B cell (primary cell): Measurements from ENCODE around the gene RASGEF1B. TPM values are rescaled to one million over a fixed set of nuclear protein-coding genes. Genes with fewer than 3 reads are reported as not detected.

Experiments
- ATAC-seq: fragments of 200-7000 bp; cut with Tn5 transposase; one replicate; pipeline ENCODE4 v1.10.0; 2021; ENCODE audit warnings: low read depth, mild to moderate bottlenecking, moderate number of reproducible peaks, moderate library complexity
- CTCF ChIA-PET: fragments of 350-600 bp; sonication (Branson Sonifier 250); formaldehyde crosslinking; loops from one replicate; lab custom pipeline; 2021; ENCODE audit warnings: antibody characterized with exemption, inconsistent platforms; lab: Charles Lee
- POLR2A ChIA-PET: fragments of 350-600 bp; sonication (Branson Sonifier 250); formaldehyde crosslinking; loops from one replicate; lab custom pipeline; 2021; ENCODE audit warnings: antibody characterized with exemption; lab: Charles Lee
- DNase-seq: peaks from one replicate; pipeline ENCODE4 v3.0.0; 2013
- H2AFZ ChIP-seq: 2 replicates; pipeline ENCODE4 v1.6.1; 2012; ENCODE audit warnings: mild to moderate bottlenecking, low read depth, low read length; ENCODE audit not compliant: insufficient read depth, poor library complexity, severe bottlenecking
- H3K27ac ChIP-seq, 2 donors: 1 replicate in 1 of 2; 2 replicates in 1 of 2; pipeline ENCODE4 v1.5.1; 2012 to 2013; ENCODE audit warnings: low read length in 2 of 2, mild to moderate bottlenecking in 2 of 2, moderate library complexity in 1 of 2
- H3K27me3 ChIP-seq, 4 experiments: fragments of 200-600 bp in 1 of 4; sonication (generic) in 1 of 4; replicated peaks in 1 of 4; 1 replicate in 2 of 4; 2 replicates in 2 of 4; pipeline versions ENCODE4 v1.6.1 to v1.7.0; 2013 to 2016; ENCODE audit warnings: low read length in 3 of 4, mild to moderate bottlenecking in 2 of 4, mixed read lengths in 1 of 4, moderate library complexity in 1 of 4; ENCODE audit not compliant: insufficient read depth in 4 of 4, control insufficient read depth in 3 of 4; ENCODE audit errors: control extremely low read depth in 1 of 4
- H3K36me3 ChIP-seq, 2 experiments: replicated peaks in 1 of 2; 1 replicate in 1 of 2; 2 replicates in 1 of 2; pipeline versions ENCODE4 v1.6.1 to v1.7.1; 2013; ENCODE audit warnings: low read length in 1 of 2; ENCODE audit not compliant: insufficient read depth in 2 of 2, control insufficient read depth in 1 of 2; ENCODE audit errors: control extremely low read depth in 1 of 2, extremely low read depth in 1 of 2
- H3K4me1 ChIP-seq, 2 donors: fragments of 200-600 bp in 1 of 2; sonication (generic) in 1 of 2; 1 replicate in 1 of 2; 2 replicates in 1 of 2; pipeline versions ENCODE4 v1.5.1 to v1.6.1; 2013 to 2017; ENCODE audit warnings: low read length in 2 of 2; ENCODE audit not compliant: control insufficient read depth in 2 of 2, insufficient read depth in 2 of 2
- H3K4me2 ChIP-seq: replicated peaks from 2 replicates; pipeline ENCODE3; 2012; ENCODE audit warnings: mild to moderate bottlenecking, low read depth, low read length; ENCODE audit not compliant: poor library complexity, severe bottlenecking
- H3K4me3 ChIP-seq, 5 experiments: fragments of 200-600 bp in 1 of 5; sonication (generic) in 1 of 5; 1 replicate in 3 of 5; 2 replicates in 2 of 5; pipeline versions ENCODE4 v1.5.1 to v1.7.0; 2011 to 2016; ENCODE audit warnings: low read length in 4 of 5, mild to moderate bottlenecking in 4 of 5, low read depth in 2 of 5, control low read depth in 1 of 5, moderate library complexity in 1 of 5; ENCODE audit not compliant: insufficient read depth in 1 of 5; ENCODE audit errors: control extremely low read depth in 1 of 5, extremely low read depth in 1 of 5
- H3K79me2 ChIP-seq: fragments of 200-600 bp; sonication (generic); one replicate; pipeline ENCODE4 v1.6.0; 2016; ENCODE audit warnings: low read length; ENCODE audit not compliant: control insufficient read depth, insufficient read depth
- H3K9ac ChIP-seq: fragments of 200-600 bp; sonication (generic); 2 replicates; pipeline ENCODE4 v1.6.1; 2017; ENCODE audit warnings: mild to moderate bottlenecking, low read length, moderate library complexity
- H3K9me3 ChIP-seq, 3 donors: one replicate each; pipeline versions ENCODE4 v1.6.1 to v1.7.1; 2013; ENCODE audit warnings: low read length in 2 of 3; ENCODE audit not compliant: control insufficient read depth in 2 of 3, insufficient read depth in 1 of 3; ENCODE audit errors: control extremely low read depth in 1 of 3
- H4K20me1 ChIP-seq: 2 replicates; pipeline ENCODE4 v1.6.0; 2012; ENCODE audit warnings: mild to moderate bottlenecking, low read length; ENCODE audit not compliant: insufficient read depth, control insufficient read depth, poor library complexity, severe bottlenecking
- H3K27ac Mint-ChIP-seq: one replicate; pipeline ENCODE4 v1.8.0; 2021; ENCODE audit warnings: mixed read lengths
- H3K27me3 Mint-ChIP-seq: one replicate; pipeline ENCODE4 v1.8.0; 2021; ENCODE audit warnings: mixed read lengths
- H3K4me1 Mint-ChIP-seq: one replicate; pipeline ENCODE4 v1.8.0; 2021; ENCODE audit warnings: mixed read lengths
- H3K4me3 Mint-ChIP-seq: one replicate; pipeline ENCODE4 v1.8.0; 2021; ENCODE audit warnings: mixed read lengths
- H3K9me3 Mint-ChIP-seq: one replicate; pipeline ENCODE4 v1.8.0; 2022; ENCODE audit warnings: mixed read lengths; ENCODE audit not compliant: insufficient read depth
- CTCF ChIP-seq: fragments of 200-600 bp; IDR thresholded peaks from one replicate; pipeline ENCODE4 v1.8.0; 2022; ENCODE audit warnings: antibody characterized with exemption, mild to moderate bottlenecking
- EZH2 ChIP-seq: IDR thresholded peaks from 2 replicates; pipeline ENCODE4 v1.6.1; 2012; ENCODE audit warnings: borderline replicate concordance, low read depth, mild to moderate bottlenecking, moderate library complexity, low read length; ENCODE audit not compliant: insufficient read depth, poor library complexity, severe bottlenecking
- WGBS: methylation state at CpG from one replicate; pipeline ENCODE4 v1.1.5; 2013; ENCODE audit warnings: missing lambda C conversion rate; ENCODE audit not compliant: insufficient coverage; 5-methylcytosine and 5-hydroxymethylcytosine counted together
- intact Hi-C: fragments of 100-400 bp; cut with micrococcal nuclease; formaldehyde crosslinking; loops from one replicate; pipeline ENCODE4 v1.10.0; 2022
- polyA plus RNA-seq: library from polyadenylated mRNA; depleted of rRNA; stranded (reverse); fragments of >200 nt; gene quantifications from 2 replicates; pipeline ENCODE4 v1.2.3, GENCODE V29; 2012
- total RNA-seq, 2 donors: library from RNA; stranded (reverse); fragments of 120-200 nt in 1 of 2; gene quantifications; 1 replicate in 1 of 2; 2 replicates in 1 of 2; pipeline versions ENCODE4 v1.2.3 to v1.2.4, GENCODE V29; 2013 to 2022

The RASGEF1B gene
- total and polyA plus RNA-seq, 2 donors (not counting 1 experiment from before 2014, with no cell fraction given), result 20.4 to 130 TPM

GRCh38 chr4:81426770-81427289 is 44.9 kb downstream of the RASGEF1B start:
- Histone ChIP-seq H3K4me3 (no peak overlapping the region), H3K36me3 (peaks cover 6 to 66% of the 10 kb centered on the region in 2 experiments), H3K79me2 (no peaks in the 10 kb centered on the region), H3K9me3 (no peaks in the 10 kb centered on the region), H3K9ac (no peak overlapping the region), H4K20me1 (peaks cover 18% of the 10 kb centered on the region), H3K4me2 (no peak overlapping the region), H3K4me1 (peaks cover 3 to 11% of the 10 kb centered on the region in 2 donors), H3K27me3 (no peaks in the 10 kb centered on the region), H2AFZ (no peak overlapping the region), H3K27ac (no peak overlapping the region)
- intact Hi-C loops, result no loop called here
- no peak overlapping the region for H3K4me3 Mint-ChIP-seq
- H3K27me3 Mint-ChIP-seq, result no peaks in the 10 kb centered on the region
- DNase-seq (no peak), ATAC-seq (no peak)
- CTCF ChIA-PET, result interaction anchor here (0.6 to 2.5 kb wide), 4 partner anchors 31 to 418 kb away, joined by 3 to 10 read pairs (median 4); no protein-coding TSS in a partner anchor
- H3K9me3 Mint-ChIP-seq, result no peaks in the 10 kb centered on the region
- peaks cover 16% of the 10 kb centered on the region for H3K4me1 Mint-ChIP-seq
- POLR2A ChIA-PET, result interaction anchor here (0.7 kb wide), 1 partner anchor 32 kb away, joined by 11 read pairs; no protein-coding TSS in a partner anchor
- no peak for TF ChIP-seq CTCF
- TF ChIP-seq EZH2, result no peak
- no CpG with 5 or more reads among the region's 1 CpG for WGBS
- peak overlapping the region; percentile 46 for H3K27ac Mint-ChIP-seq
